Activated CD4-positive, alpha-beta T cell treated with anti-CD3 and anti-CD28 coated beads for 36 hours (primary cell): ENCODE data around the gene DNAH17. TPM values are rescaled to one million over a fixed set of nuclear protein-coding genes. Genes with fewer than 3 reads are reported as not detected.

ENCODE experiments used
- ATAC-seq: fragments of 200-7000 bp; cut with Tn5 transposase; one replicate; pipeline ENCODE4 v1.10.0; 2021; ENCODE audit warnings: mild to moderate bottlenecking, moderate library complexity
- CTCF ChIA-PET: fragments of 350-600 bp; sonication (Branson Sonifier 250); formaldehyde crosslinking; loops from one replicate; lab custom pipeline; 2021; ENCODE audit warnings: antibody characterized with exemption; lab: Charles Lee
- POLR2A ChIA-PET: fragments of 350-600 bp; sonication (Branson Sonifier 250); formaldehyde crosslinking; loops from one replicate; lab custom pipeline; 2021; ENCODE audit warnings: antibody characterized with exemption, inconsistent platforms; lab: Charles Lee
- DNase-seq: peaks from one replicate; pipeline ENCODE4 v3.0.0-alpha.2; 2020
- H3K27ac Mint-ChIP-seq: one replicate; pipeline ENCODE4 v1.8.0; 2021; ENCODE audit warnings: mixed read lengths
- H3K27me3 Mint-ChIP-seq: one replicate; pipeline ENCODE4 v1.8.0; 2021; ENCODE audit warnings: mixed read lengths
- H3K36me3 Mint-ChIP-seq: one replicate; pipeline ENCODE4 v1.8.0; 2021; ENCODE audit warnings: low read depth, mixed read lengths
- H3K4me1 Mint-ChIP-seq: one replicate; pipeline ENCODE4 v1.8.0; 2021; ENCODE audit warnings: mixed read lengths
- H3K4me3 Mint-ChIP-seq: one replicate; pipeline ENCODE4 v1.8.0; 2021; ENCODE audit warnings: mild to moderate bottlenecking, moderate library complexity, mixed read lengths
- H3K9me3 Mint-ChIP-seq: one replicate; pipeline ENCODE4 v1.8.0; 2021; ENCODE audit warnings: low read depth, mixed read lengths
- intact Hi-C, 2 experiments: fragments of 100-400 bp; cut with DNase I in 1 of 2; cut with micrococcal nuclease in 1 of 2; formaldehyde crosslinking; loops; one replicate each; pipeline versions ENCODE4 v1.14.2 to v1.15.1; 2022 to 2024; cut with DNase I, micrococcal nuclease
- total RNA-seq, 2 experiments: library from RNA; stranded (reverse); gene quantifications; one replicate each; pipeline ENCODE4 v1.2.3, GENCODE V29; 2021

DNAH17 gene
- total RNA-seq, 2 experiments from 2014 or later: 0.12 to 0.14 TPM

- Mint-ChIP-seq H3K4me3 (no peak overlapping the region), H3K9me3 (no peaks in the 10 kb centered on the region), H3K36me3 (no peaks in the 10 kb centered on the region), H3K27me3 (no peaks in the 10 kb centered on the region), H3K27ac (no peak overlapping the region), H3K4me1 (no peaks in the 10 kb centered on the region)
- POLR2A ChIA-PET: interaction anchor here (0.6 to 1.2 kb wide), 2 partner anchors 37 to 178 kb away, joined by 3 to 5 read pairs; no protein-coding TSS in a partner anchor
- DNase-seq (peak; percentile 33), ATAC-seq (peak; percentile 19)
- intact Hi-C loops: loop anchor here in 1 of 2 experiments (5.0 kb wide), 1 partner anchor 394 kb away; the partner anchor contains the start of gene USP36
- CTCF ChIA-PET: interaction anchor here (0.6 to 0.8 kb wide), 2 partner anchors 105 to 519 kb away, joined by 3 to 5 read pairs; no protein-coding TSS in a partner anchor
Measured at GRCh38 chr17:78448356-78448993, 128.7 kb downstream of the DNAH17 start.

- ATAC-seq: no peak
- no peak for DNase-seq
- no peaks in the 10 kb centered on the region for H3K27me3 Mint-ChIP-seq
- POLR2A ChIA-PET: interaction anchor here (0.6 kb wide), 1 partner anchor 397 kb away, joined by 3 read pairs; no protein-coding TSS in a partner anchor
- H3K36me3 Mint-ChIP-seq: no peaks in the 10 kb centered on the region
- H3K4me1 Mint-ChIP-seq: no peaks in the 10 kb centered on the region
- CTCF ChIA-PET: interaction anchor here (1.2 kb wide), 1 partner anchor 8 kb away, joined by 3 read pairs; no protein-coding TSS in a partner anchor
- no peaks in the 10 kb centered on the region for H3K9me3 Mint-ChIP-seq
- intact Hi-C loops: loop anchor here in 1 of 2 experiments (5.0 kb wide), 1 partner anchor 395 kb away; the partner anchor contains the start of gene USP36
- no peak overlapping the region for H3K4me3 Mint-ChIP-seq
- no peak overlapping the region for H3K27ac Mint-ChIP-seq
Measured at GRCh38 chr17:78446833-78447232, 130.4 kb downstream of the DNAH17 start.

- H3K4me1 Mint-ChIP-seq: no peaks in the 10 kb centered on the region
- POLR2A ChIA-PET: no interaction called here
Measured at GRCh38 chr17:78444392-78444791, 132.8 kb downstream of the DNAH17 start.

GRCh38 chr17:78442648-78443218 is 134.5 kb downstream of the DNAH17 start:
- POLR2A ChIA-PET: no interaction called here
- ATAC-seq (no peak), DNase-seq (no peak)
- Mint-ChIP-seq H3K4me3 (no peak overlapping the region), H3K9me3 (no peaks in the 10 kb centered on the region), H3K27ac (no peak overlapping the region), H3K4me1 (no peaks in the 10 kb centered on the region), H3K36me3 (no peaks in the 10 kb centered on the region), H3K27me3 (no peaks in the 10 kb centered on the region)
- CTCF ChIA-PET: no interaction called here
- intact Hi-C loops: no loop called here

More at GRCh38 chr17:78444392-78444791, 132.8 kb downstream of the DNAH17 start:
- DNase-seq: no peak
- Mint-ChIP-seq H3K4me3 (no peak overlapping the region), H3K27ac (no peak overlapping the region), H3K9me3 (no peaks in the 10 kb centered on the region), H3K27me3 (no peaks in the 10 kb centered on the region), H3K36me3 (no peaks in the 10 kb centered on the region)
- ATAC-seq: no peak
- intact Hi-C loops: loop anchor here in 1 of 2 experiments (2.0 kb wide), 1 partner anchor 264 kb away; no protein-coding TSS in a partner anchor
- CTCF ChIA-PET: interaction anchor here (0.6 to 1.1 kb wide), 2 partner anchors 40 to 125 kb away, joined by 3 read pairs; no protein-coding TSS in a partner anchor

GRCh38 chr17:78441271-78441971 is 135.8 kb downstream of the DNAH17 start:
- intact Hi-C loops: no loop called here
- ATAC-seq: peak; percentile 60
- CTCF ChIA-PET: interaction anchor here (0.7 to 1.0 kb wide), 3 partner anchors 9 to 19 kb away, joined by 4 read pairs; no protein-coding TSS in a partner anchor
- Mint-ChIP-seq H3K4me1 (no peaks in the 10 kb centered on the region), H3K27me3 (no peaks in the 10 kb centered on the region), H3K9me3 (no peaks in the 10 kb centered on the region), H3K27ac (no peak overlapping the region), H3K36me3 (no peaks in the 10 kb centered on the region), H3K4me3 (no peak overlapping the region)
- no peak for DNase-seq
- POLR2A ChIA-PET: no interaction called here

- ChIA-PET CTCF (no interaction called here), POLR2A (interaction anchor here (0.6 kb wide), 1 partner anchor 240 kb away, joined by 5 read pairs; no protein-coding TSS in a partner anchor)
- intact Hi-C loops: no loop called here
- Mint-ChIP-seq H3K27ac (no peak overlapping the region), H3K36me3 (no peaks in the 10 kb centered on the region), H3K4me1 (no peaks in the 10 kb centered on the region), H3K27me3 (no peaks in the 10 kb centered on the region), H3K4me3 (no peak overlapping the region), H3K9me3 (no peaks in the 10 kb centered on the region)
- DNase-seq (no peak), ATAC-seq (no peak)
Measured at GRCh38 chr17:78438694-78439325, 138.4 kb downstream of the DNAH17 start.

GRCh38 chr17:78438271-78438691 is 138.9 kb downstream of the DNAH17 start:
- Mint-ChIP-seq H3K4me3 (no peak overlapping the region), H3K36me3 (no peaks in the 10 kb centered on the region), H3K27me3 (no peaks in the 10 kb centered on the region), H3K27ac (no peak overlapping the region), H3K4me1 (no peaks in the 10 kb centered on the region), H3K9me3 (no peaks in the 10 kb centered on the region)
- intact Hi-C loops: no loop called here
- ATAC-seq (peak; percentile 30), DNase-seq (no peak)
- ChIA-PET POLR2A (no interaction called here), CTCF (interaction anchor here (1.6 kb wide), 1 partner anchor 16 kb away, joined by 4 read pairs; no protein-coding TSS in a partner anchor)

GRCh38 chr17:78437508-78438169 is 139.6 kb downstream of the DNAH17 start:
- Mint-ChIP-seq H3K36me3 (no peaks in the 10 kb centered on the region), H3K4me1 (no peaks in the 10 kb centered on the region), H3K9me3 (no peaks in the 10 kb centered on the region), H3K4me3 (no peak overlapping the region), H3K27ac (no peak overlapping the region), H3K27me3 (no peaks in the 10 kb centered on the region)
- intact Hi-C loops: no loop called here
- DNase-seq: no peak
- no peak for ATAC-seq
- CTCF ChIA-PET: interaction anchor here (1.5 to 1.6 kb wide), 2 partner anchors 13 to 15 kb away, joined by 4 to 5 read pairs; no protein-coding TSS in a partner anchor
- POLR2A ChIA-PET: no interaction called here

GRCh38 chr17:78435330-78436005 is 141.7 kb downstream of the DNAH17 start:
- ChIA-PET POLR2A (no interaction called here), CTCF (interaction anchor here (0.7 to 1.3 kb wide), 2 partner anchors 9 to 25 kb away, joined by 3 read pairs; no protein-coding TSS in a partner anchor)
- Mint-ChIP-seq H3K4me3 (no peak overlapping the region), H3K36me3 (no peaks in the 10 kb centered on the region), H3K27me3 (no peaks in the 10 kb centered on the region), H3K4me1 (peaks cover 2% of the 10 kb centered on the region), H3K9me3 (no peaks in the 10 kb centered on the region), H3K27ac (no peak overlapping the region)
- intact Hi-C loops: no loop called here
- ATAC-seq (no peak), DNase-seq (no peak)
